ENCODE results near the gene KRT4.

- TF ChIP-seq EZH2 (IDR thresholded peaks at IDR 0.05) (no peak), POLR2AphosphoS5 (IDR thresholded peaks at IDR 0.05; ENCODE audit: borderline replicate concordance, low read depth, low read length) (no peak), FOXP2 (optimal IDR thresholded peaks at IDR 0.05; ENCODE audit: control extremely low read depth, extremely low read length, insufficient read depth) (no peak)
These were observed 34.0 kb downstream of the KRT4 start for GRCh38 chr12:52779914-52780313.

Data from SK-N-MC (cell line).